Measurements from ENCODE around the gene CDH13.

DNA sequence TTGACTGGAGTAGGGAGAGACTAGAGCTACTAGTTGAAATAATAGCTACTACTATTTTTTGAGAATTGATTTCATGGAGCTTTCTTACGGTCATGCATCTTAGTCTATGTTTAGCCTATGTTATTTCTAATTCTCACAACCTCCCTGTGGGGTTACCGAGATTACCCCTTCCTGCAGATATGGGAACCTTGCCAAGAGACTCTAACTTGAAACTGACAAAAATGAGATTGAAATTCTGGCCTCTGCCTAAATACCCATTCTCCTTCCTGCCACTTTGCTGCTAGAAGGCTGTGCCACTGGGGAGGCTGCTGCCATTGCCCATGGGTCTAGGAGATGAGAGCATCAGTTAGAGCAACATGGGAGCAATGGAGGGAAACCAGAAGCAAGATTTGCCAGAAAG, 410.3 kb downstream of the CDH13 start:
- TF ChIP-seq, protein P1, sequence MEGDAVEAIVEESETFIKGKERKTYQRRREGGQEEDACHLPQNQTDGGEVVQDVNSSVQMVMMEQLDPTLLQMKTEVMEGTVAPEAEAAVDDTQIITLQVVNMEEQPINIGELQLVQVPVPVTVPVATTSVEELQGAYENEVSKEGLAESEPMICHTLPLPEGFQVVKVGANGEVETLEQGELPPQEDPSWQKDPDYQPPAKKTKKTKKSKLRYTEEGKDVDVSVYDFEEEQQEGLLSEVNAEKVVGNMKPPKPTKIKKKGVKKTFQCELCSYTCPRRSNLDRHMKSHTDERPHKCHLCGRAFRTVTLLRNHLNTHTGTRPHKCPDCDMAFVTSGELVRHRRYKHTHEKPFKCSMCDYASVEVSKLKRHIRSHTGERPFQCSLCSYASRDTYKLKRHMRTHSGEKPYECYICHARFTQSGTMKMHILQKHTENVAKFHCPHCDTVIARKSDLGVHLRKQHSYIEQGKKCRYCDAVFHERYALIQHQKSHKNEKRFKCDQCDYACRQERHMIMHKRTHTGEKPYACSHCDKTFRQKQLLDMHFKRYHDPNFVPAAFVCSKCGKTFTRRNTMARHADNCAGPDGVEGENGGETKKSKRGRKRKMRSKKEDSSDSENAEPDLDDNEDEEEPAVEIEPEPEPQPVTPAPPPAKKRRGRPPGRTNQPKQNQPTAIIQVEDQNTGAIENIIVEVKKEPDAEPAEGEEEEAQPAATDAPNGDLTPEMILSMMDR (IDR thresholded peaks at IDR 0.05), result no peak
- TF ChIP-seq TP53 (CRISPR knock-in tag; IDR thresholded peaks at IDR 0.05) (no peak), EP300 (IDR thresholded peaks at IDR 0.05) (no peak)
- TF ChIP-seq, protein P2, sequence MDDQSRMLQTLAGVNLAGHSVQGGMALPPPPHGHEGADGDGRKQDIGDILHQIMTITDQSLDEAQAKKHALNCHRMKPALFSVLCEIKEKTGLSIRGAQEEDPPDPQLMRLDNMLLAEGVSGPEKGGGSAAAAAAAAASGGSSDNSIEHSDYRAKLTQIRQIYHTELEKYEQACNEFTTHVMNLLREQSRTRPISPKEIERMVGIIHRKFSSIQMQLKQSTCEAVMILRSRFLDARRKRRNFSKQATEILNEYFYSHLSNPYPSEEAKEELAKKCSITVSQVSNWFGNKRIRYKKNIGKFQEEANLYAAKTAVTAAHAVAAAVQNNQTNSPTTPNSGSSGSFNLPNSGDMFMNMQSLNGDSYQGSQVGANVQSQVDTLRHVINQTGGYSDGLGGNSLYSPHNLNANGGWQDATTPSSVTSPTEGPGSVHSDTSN (IDR thresholded peaks at IDR 0.05), result no peak
- TF ChIP-seq, protein P3, sequence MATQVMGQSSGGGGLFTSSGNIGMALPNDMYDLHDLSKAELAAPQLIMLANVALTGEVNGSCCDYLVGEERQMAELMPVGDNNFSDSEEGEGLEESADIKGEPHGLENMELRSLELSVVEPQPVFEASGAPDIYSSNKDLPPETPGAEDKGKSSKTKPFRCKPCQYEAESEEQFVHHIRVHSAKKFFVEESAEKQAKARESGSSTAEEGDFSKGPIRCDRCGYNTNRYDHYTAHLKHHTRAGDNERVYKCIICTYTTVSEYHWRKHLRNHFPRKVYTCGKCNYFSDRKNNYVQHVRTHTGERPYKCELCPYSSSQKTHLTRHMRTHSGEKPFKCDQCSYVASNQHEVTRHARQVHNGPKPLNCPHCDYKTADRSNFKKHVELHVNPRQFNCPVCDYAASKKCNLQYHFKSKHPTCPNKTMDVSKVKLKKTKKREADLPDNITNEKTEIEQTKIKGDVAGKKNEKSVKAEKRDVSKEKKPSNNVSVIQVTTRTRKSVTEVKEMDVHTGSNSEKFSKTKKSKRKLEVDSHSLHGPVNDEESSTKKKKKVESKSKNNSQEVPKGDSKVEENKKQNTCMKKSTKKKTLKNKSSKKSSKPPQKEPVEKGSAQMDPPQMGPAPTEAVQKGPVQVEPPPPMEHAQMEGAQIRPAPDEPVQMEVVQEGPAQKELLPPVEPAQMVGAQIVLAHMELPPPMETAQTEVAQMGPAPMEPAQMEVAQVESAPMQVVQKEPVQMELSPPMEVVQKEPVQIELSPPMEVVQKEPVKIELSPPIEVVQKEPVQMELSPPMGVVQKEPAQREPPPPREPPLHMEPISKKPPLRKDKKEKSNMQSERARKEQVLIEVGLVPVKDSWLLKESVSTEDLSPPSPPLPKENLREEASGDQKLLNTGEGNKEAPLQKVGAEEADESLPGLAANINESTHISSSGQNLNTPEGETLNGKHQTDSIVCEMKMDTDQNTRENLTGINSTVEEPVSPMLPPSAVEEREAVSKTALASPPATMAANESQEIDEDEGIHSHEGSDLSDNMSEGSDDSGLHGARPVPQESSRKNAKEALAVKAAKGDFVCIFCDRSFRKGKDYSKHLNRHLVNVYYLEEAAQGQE (IDR thresholded peaks at IDR 0.05), result no peak
